ENCODE data around the gene QRICH1. TPM values are rescaled to one million over a fixed set of nuclear protein-coding genes. Genes with fewer than 3 reads are reported as not detected.

The QRICH1 gene
- total and polyA plus RNA-seq, 2 of the 13 experiments (the other 11 are each of a cell fraction or from before 2014, with no cell fraction given): 52.6 to 102 TPM

DNA sequence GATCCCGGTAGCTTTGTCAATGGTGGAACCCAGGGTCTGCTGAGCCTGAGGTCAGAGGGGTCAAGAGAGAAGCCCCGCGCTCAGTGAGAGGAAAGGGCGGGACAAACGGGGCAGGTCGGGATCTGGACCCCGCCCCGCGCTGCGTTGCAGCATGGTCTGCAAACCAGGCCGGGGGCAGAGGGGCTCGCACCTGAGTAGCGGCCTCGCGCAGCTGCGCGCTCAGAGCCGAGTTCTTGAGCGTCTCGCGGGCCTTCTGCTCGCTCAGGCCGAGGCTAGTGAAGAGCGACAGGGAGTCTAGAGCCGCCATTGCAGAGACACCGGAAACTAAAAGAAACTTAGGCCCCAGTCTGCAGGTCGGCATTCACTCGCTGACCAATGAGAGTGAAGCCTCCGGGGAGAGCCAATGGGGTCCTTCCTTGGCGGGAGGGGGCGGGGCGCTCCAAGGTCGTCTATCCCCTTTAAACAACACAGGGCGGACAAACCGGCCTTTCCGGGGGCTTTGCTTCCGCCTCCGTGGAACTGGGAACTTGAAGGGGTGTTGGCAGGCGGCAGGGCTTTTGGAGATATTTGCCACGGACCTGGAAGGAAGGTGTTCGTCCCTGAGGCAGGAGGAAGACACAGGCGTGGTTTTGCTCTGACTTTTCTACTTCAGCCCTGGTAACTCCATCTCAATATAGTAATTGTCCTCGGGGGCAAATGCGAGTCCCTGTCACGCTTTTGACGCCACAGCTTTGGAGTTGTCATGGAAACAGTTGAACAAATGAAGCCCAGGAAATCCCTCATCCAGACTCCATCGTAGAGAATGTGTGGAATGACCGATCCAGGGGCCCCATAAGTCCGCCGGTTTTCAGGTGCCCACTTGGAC is 10.8 kb upstream of the QRICH1 start, which contains the start of gene QARS1 (continued):
- peak; percentile 72 for TF ChIP-seq ARNTL (CRISPR knock-in tag; IDR thresholded peaks at IDR 0.05)
- TF ChIP-seq, protein P1, sequence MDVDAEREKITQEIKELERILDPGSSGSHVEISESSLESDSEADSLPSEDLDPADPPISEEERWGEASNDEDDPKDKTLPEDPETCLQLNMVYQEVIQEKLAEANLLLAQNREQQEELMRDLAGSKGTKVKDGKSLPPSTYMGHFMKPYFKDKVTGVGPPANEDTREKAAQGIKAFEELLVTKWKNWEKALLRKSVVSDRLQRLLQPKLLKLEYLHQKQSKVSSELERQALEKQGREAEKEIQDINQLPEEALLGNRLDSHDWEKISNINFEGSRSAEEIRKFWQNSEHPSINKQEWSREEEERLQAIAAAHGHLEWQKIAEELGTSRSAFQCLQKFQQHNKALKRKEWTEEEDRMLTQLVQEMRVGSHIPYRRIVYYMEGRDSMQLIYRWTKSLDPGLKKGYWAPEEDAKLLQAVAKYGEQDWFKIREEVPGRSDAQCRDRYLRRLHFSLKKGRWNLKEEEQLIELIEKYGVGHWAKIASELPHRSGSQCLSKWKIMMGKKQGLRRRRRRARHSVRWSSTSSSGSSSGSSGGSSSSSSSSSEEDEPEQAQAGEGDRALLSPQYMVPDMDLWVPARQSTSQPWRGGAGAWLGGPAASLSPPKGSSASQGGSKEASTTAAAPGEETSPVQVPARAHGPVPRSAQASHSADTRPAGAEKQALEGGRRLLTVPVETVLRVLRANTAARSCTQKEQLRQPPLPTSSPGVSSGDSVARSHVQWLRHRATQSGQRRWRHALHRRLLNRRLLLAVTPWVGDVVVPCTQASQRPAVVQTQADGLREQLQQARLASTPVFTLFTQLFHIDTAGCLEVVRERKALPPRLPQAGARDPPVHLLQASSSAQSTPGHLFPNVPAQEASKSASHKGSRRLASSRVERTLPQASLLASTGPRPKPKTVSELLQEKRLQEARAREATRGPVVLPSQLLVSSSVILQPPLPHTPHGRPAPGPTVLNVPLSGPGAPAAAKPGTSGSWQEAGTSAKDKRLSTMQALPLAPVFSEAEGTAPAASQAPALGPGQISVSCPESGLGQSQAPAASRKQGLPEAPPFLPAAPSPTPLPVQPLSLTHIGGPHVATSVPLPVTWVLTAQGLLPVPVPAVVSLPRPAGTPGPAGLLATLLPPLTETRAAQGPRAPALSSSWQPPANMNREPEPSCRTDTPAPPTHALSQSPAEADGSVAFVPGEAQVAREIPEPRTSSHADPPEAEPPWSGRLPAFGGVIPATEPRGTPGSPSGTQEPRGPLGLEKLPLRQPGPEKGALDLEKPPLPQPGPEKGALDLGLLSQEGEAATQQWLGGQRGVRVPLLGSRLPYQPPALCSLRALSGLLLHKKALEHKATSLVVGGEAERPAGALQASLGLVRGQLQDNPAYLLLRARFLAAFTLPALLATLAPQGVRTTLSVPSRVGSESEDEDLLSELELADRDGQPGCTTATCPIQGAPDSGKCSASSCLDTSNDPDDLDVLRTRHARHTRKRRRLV (CRISPR knock-in tag; IDR thresholded peaks at IDR 0.05): peak; percentile 40; the same call in 1 of the 2 replicates
- TF ChIP-seq, protein P2, sequence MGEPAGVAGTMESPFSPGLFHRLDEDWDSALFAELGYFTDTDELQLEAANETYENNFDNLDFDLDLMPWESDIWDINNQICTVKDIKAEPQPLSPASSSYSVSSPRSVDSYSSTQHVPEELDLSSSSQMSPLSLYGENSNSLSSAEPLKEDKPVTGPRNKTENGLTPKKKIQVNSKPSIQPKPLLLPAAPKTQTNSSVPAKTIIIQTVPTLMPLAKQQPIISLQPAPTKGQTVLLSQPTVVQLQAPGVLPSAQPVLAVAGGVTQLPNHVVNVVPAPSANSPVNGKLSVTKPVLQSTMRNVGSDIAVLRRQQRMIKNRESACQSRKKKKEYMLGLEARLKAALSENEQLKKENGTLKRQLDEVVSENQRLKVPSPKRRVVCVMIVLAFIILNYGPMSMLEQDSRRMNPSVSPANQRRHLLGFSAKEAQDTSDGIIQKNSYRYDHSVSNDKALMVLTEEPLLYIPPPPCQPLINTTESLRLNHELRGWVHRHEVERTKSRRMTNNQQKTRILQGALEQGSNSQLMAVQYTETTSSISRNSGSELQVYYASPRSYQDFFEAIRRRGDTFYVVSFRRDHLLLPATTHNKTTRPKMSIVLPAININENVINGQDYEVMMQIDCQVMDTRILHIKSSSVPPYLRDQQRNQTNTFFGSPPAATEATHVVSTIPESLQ (CRISPR knock-in tag; conservative IDR thresholded peaks at IDR 0.05): no peak
- peak; percentile 92 for TF ChIP-seq KAT8 (CRISPR knock-in tag; IDR thresholded peaks at IDR 0.05)
- no peak for TF ChIP-seq SP1 (IDR thresholded peaks at IDR 0.05)
- peak; percentile 64 for TF ChIP-seq SP1 (CRISPR knock-in tag; IDR thresholded peaks at IDR 0.05)
- TF ChIP-seq, protein P3, sequence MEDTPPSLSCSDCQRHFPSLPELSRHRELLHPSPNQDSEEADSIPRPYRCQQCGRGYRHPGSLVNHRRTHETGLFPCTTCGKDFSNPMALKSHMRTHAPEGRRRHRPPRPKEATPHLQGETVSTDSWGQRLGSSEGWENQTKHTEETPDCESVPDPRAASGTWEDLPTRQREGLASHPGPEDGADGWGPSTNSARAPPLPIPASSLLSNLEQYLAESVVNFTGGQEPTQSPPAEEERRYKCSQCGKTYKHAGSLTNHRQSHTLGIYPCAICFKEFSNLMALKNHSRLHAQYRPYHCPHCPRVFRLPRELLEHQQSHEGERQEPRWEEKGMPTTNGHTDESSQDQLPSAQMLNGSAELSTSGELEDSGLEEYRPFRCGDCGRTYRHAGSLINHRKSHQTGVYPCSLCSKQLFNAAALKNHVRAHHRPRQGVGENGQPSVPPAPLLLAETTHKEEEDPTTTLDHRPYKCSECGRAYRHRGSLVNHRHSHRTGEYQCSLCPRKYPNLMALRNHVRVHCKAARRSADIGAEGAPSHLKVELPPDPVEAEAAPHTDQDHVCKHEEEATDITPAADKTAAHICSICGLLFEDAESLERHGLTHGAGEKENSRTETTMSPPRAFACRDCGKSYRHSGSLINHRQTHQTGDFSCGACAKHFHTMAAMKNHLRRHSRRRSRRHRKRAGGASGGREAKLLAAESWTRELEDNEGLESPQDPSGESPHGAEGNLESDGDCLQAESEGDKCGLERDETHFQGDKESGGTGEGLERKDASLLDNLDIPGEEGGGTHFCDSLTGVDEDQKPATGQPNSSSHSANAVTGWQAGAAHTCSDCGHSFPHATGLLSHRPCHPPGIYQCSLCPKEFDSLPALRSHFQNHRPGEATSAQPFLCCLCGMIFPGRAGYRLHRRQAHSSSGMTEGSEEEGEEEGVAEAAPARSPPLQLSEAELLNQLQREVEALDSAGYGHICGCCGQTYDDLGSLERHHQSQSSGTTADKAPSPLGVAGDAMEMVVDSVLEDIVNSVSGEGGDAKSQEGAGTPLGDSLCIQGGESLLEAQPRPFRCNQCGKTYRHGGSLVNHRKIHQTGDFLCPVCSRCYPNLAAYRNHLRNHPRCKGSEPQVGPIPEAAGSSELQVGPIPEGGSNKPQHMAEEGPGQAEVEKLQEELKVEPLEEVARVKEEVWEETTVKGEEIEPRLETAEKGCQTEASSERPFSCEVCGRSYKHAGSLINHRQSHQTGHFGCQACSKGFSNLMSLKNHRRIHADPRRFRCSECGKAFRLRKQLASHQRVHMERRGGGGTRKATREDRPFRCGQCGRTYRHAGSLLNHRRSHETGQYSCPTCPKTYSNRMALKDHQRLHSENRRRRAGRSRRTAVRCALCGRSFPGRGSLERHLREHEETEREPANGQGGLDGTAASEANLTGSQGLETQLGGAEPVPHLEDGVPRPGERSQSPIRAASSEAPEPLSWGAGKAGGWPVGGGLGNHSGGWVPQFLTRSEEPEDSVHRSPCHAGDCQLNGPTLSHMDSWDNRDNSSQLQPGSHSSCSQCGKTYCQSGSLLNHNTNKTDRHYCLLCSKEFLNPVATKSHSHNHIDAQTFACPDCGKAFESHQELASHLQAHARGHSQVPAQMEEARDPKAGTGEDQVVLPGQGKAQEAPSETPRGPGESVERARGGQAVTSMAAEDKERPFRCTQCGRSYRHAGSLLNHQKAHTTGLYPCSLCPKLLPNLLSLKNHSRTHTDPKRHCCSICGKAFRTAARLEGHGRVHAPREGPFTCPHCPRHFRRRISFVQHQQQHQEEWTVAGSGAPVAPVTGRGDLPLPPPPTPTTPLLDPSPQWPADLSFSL (CRISPR knock-in tag; IDR thresholded peaks at IDR 0.05): peak; percentile 25; the same call in 1 of the 2 replicates
- TF ChIP-seq EP300 (IDR thresholded peaks at IDR 0.05; ENCODE audit: low read depth in 2 of 2, low read length in 2 of 2): no peak; a peak in 1 of 4 replicates
- TF ChIP-seq EP300 (CRISPR knock-in tag; IDR thresholded peaks at IDR 0.05; ENCODE audit: borderline replicate concordance): no peak
- no peak for TF ChIP-seq HCFC1 (IDR thresholded peaks at IDR 0.05; ENCODE audit: low read depth, low read length)
- TF ChIP-seq ZNF672 (CRISPR knock-in tag; IDR thresholded peaks at IDR 0.05): no peak
- TF ChIP-seq AKAP8 (CRISPR knock-in tag; IDR thresholded peaks at IDR 0.05): peak; percentile 20; the same call in 1 of the 2 replicates
- no peak for TF ChIP-seq SOX13 (IDR thresholded peaks at IDR 0.05)
- TF ChIP-seq SOX13 (CRISPR knock-in tag; conservative IDR thresholded peaks at IDR 0.05 in 1 of 2, IDR thresholded peaks at IDR 0.05 in 1 of 2): no peak

All from HepG2 (cell line).